Epithelial cell of esophagus (primary cell): Measurements from ENCODE around the gene CLCN4.

Experiments
- DNase-seq: peaks from one replicate; pipeline ENCODE4 v3.0.0; 2010; ENCODE audit warnings: low read depth
- H3K4me3 ChIP-seq: 2 replicates; pipeline ENCODE4 v1.5.1; 2011; ENCODE audit warnings: mild to moderate bottlenecking, low read length, control low read depth
- CTCF ChIP-seq: IDR thresholded peaks from 2 replicates; pipeline ENCODE4 v1.5.1; 2011; ENCODE audit warnings: low read depth, mild to moderate bottlenecking, low read length, control low read depth, inconsistent platforms; ENCODE audit not compliant: insufficient read depth; ENCODE audit errors: missing control alignments

CLCN4 gene

GRCh38 chrX:10282490-10282889, 125.7 kb downstream of the CLCN4 start:
- no peak overlapping the region for H3K4me3 ChIP-seq
- TF ChIP-seq CTCF = no peak
- DNase-seq = no peak

- no peak for TF ChIP-seq CTCF
- DNase-seq = no peak
- H3K4me3 ChIP-seq = no peak overlapping the region
These were observed 129.4 kb downstream of the CLCN4 start for GRCh38 chrX:10286195-10286594.
